A673 (cell line): ENCODE results near the gene ZNF507. TPM values are rescaled to one million over a fixed set of nuclear protein-coding genes. Genes with fewer than 3 reads are reported as not detected.

ENCODE experiments used
- BruUV-seq: library from RNA; stranded (reverse); fragments of 400-500 nt; replicated peaks from 2 replicates; lab custom pipeline; 2021; lab: Mats Ljungman, UMichigan
- CTCF ChIA-PET: fragments of 300-600 bp; sonication (Branson Sonifier 250); formaldehyde crosslinking; loops from one replicate; lab custom pipeline; 2022; ENCODE audit warnings: antibody characterized with exemption; lab: Charles Lee
- POLR2A ChIA-PET: fragments of 300-600 bp; sonication (Branson Sonifier 250); formaldehyde crosslinking; loops from one replicate; lab custom pipeline; 2022; ENCODE audit warnings: antibody characterized with exemption; ENCODE audit not compliant: low non-redundant PET; lab: Charles Lee
- DNase-seq: peaks from one replicate; pipeline ENCODE4 v3.0.0-alpha.2; 2015; ENCODE audit warnings: low spot score
- H3K27ac ChIP-seq: fragments of 200-600 bp; sonication (generic); 2 replicates; pipeline ENCODE4 v1.5.1; 2016; ENCODE audit warnings: mixed run types, low read depth, mild to moderate bottlenecking, mixed read lengths, antibody characterized with exemption, low read length; ENCODE audit not compliant: poor library complexity, severe bottlenecking
- H3K27me3 ChIP-seq: fragments of 200-600 bp; sonication (generic); replicated peaks from 2 replicates; pipeline ENCODE4 v1.6.1; 2017; ENCODE audit warnings: mixed run types, low read depth, mild to moderate bottlenecking, mixed read lengths, antibody characterized with exemption, low read length; ENCODE audit not compliant: insufficient read depth, poor library complexity
- H3K36me3 ChIP-seq: fragments of 200-600 bp; sonication (generic); 2 replicates; pipeline ENCODE4 v1.6.1; 2016; ENCODE audit warnings: mixed run types, mild to moderate bottlenecking, mixed read lengths, antibody characterized with exemption, low read length; ENCODE audit not compliant: insufficient read depth, poor library complexity, severe bottlenecking
- H3K4me1 ChIP-seq: fragments of 200-600 bp; sonication (generic); 2 replicates; pipeline ENCODE4 v1.6.1; 2017; ENCODE audit warnings: mixed run types, mild to moderate bottlenecking, mixed read lengths, antibody characterized with exemption, low read length; ENCODE audit not compliant: insufficient read depth, poor library complexity, severe bottlenecking
- H3K4me3 ChIP-seq: fragments of 200-600 bp; sonication (generic); 2 replicates; pipeline ENCODE4 v1.5.1; 2016; ENCODE audit warnings: low read depth, mixed run types, mild to moderate bottlenecking, mixed read lengths, low read length; ENCODE audit not compliant: poor library complexity, severe bottlenecking
- H3K9me3 ChIP-seq: fragments of 200-600 bp; sonication (generic); 2 replicates; pipeline ENCODE4 v1.6.1; 2016; ENCODE audit warnings: mixed run types, low read depth, mild to moderate bottlenecking, mixed read lengths, antibody characterized with exemption, low read length; ENCODE audit not compliant: poor library complexity, severe bottlenecking
- EZH2 ChIP-seq: fragments of 200-600 bp; sonication (generic); IDR thresholded peaks from 2 replicates; pipeline ENCODE4 v1.6.1; 2017; ENCODE audit warnings: borderline replicate concordance, low read depth, mild to moderate bottlenecking, mixed read lengths, antibody characterized with exemption, low read length; ENCODE audit not compliant: poor library complexity, severe bottlenecking
- intact Hi-C: fragments of 100-400 bp; cut with micrococcal nuclease; formaldehyde crosslinking; loops from one replicate; pipeline ENCODE4 v1.10.0; 2022; ENCODE audit not compliant: unreplicated experiment
- total RNA-seq: library from RNA; stranded (reverse); gene quantifications from 2 replicates; pipeline ENCODE4 v1.2.3, GENCODE V29; 2021
- TF ChIP-seq, protein P1 (sequence below): fragments of 300-800, 200-600 bp; sonication (generic); conservative IDR thresholded peaks from 2 replicates; pipeline ENCODE4 v1.5.1; 2017; ENCODE audit warnings: low read depth, mild to moderate bottlenecking, antibody characterized with exemption, low read length, moderate library complexity, mixed read lengths

The ZNF507 gene
- total RNA-seq, 1 experiment from 2014 or later, result 35.0 TPM

DNA sequence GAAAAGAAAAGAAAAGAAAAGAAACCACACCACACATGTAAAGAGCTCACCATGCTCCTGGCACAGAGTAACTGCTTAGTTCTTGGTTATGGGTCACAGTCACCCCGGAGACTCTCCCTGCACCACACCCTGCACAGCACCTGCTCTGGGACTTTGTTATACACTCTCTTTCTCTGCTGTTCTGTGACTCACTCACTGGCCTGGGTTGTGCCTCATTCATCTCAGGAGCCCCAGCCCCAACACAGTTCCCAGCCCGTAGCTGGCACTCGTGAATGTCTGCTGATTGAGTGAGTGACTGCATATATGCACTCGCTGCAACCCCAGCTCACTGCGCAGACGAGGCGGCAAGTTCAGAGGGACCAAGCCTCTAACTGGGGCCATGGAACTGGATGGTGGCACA, 22.9 kb upstream of the ZNF507 start:
- Histone ChIP-seq H3K4me1 (no peaks in the 10 kb centered on the region), H3K27me3 (no peaks in the 10 kb centered on the region), H3K9me3 (no peaks in the 10 kb centered on the region), H3K36me3 (no peaks in the 10 kb centered on the region), H3K27ac (no peak overlapping the region), H3K4me3 (no peak overlapping the region)
- ChIA-PET POLR2A (no interaction called here), CTCF (no interaction called here)
- intact Hi-C loops, result no loop called here
- no peak for DNase-seq
- TF ChIP-seq, protein P1, sequence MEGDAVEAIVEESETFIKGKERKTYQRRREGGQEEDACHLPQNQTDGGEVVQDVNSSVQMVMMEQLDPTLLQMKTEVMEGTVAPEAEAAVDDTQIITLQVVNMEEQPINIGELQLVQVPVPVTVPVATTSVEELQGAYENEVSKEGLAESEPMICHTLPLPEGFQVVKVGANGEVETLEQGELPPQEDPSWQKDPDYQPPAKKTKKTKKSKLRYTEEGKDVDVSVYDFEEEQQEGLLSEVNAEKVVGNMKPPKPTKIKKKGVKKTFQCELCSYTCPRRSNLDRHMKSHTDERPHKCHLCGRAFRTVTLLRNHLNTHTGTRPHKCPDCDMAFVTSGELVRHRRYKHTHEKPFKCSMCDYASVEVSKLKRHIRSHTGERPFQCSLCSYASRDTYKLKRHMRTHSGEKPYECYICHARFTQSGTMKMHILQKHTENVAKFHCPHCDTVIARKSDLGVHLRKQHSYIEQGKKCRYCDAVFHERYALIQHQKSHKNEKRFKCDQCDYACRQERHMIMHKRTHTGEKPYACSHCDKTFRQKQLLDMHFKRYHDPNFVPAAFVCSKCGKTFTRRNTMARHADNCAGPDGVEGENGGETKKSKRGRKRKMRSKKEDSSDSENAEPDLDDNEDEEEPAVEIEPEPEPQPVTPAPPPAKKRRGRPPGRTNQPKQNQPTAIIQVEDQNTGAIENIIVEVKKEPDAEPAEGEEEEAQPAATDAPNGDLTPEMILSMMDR, result no peak
- no peak for TF ChIP-seq EZH2
- BruUV-seq, result no TSS peak

DNA sequence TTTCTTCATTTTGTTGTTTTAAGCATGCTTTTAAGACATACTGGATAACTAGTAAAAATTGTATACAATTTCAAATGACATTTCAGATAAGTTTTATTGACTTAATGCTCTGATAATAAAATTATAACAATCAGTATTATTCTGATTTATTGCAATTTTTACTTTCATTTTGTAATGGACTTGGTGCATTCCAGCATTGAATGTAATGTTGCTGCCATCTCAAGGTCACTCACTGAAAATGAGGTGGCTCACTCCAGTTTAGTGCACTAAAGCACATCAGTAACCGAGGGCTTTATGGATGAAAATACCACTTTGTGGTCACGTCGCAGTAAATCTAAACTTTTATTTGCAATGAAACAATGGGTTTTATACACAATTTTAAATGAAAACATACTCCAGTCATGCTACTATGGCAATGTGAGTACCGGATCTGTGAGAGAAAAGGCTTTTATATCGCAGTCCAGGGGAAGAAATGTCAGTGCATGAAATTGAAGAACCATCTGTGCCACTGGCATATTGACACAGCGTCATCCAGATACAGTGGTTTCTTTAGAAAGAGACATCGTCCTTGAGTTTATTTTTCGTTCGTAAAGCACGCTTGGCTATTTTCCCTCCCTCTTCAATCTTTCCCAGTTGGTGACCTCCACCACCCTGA, 20.7 kb upstream of the ZNF507 start:
- Histone ChIP-seq H3K4me1 (no peaks in the 10 kb centered on the region), H3K9me3 (no peaks in the 10 kb centered on the region), H3K36me3 (no peaks in the 10 kb centered on the region), H3K27me3 (no peaks in the 10 kb centered on the region), H3K27ac (no peak overlapping the region), H3K4me3 (no peak overlapping the region)
- no peak for TF ChIP-seq EZH2
- TF ChIP-seq, protein P1, result peak; percentile 43
- ChIA-PET CTCF (no interaction called here), POLR2A (no interaction called here)
- BruUV-seq, result no TSS peak
- intact Hi-C loops, result no loop called here
- no peak for DNase-seq

DNA sequence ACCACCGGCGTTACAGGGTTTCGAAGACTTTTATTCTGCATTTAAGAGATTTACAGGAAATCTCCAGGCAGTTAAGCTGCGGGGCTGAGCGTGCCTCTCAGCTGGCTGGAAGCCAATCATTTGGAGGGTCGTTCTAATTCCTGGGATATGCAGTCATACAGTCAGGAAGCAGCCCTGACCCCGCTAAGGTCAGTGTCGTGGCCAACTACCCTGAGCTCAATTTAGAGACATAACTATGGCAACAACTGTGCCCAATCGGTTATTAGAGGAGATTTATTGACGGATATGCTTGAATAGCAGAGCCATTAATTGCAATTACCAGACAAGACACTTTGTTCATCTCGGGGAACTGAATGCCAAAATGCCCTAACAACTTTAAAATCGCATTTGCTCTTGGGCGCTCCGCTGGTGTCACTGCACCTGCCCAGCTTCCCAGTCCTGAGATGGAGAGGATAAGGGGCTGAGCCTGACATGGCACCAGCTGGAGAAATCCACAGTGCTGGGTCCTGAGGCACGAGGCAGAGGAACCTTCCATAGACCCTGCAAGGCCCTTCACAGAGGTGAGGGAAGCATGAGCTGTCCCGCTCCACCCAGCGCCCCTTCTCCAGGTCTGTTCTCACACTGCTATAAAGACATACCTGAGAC, 15.1 kb upstream of the ZNF507 start:
- Histone ChIP-seq H3K27me3 (no peaks in the 10 kb centered on the region), H3K36me3 (no peaks in the 10 kb centered on the region), H3K9me3 (no peaks in the 10 kb centered on the region), H3K4me3 (no peak overlapping the region), H3K4me1 (no peaks in the 10 kb centered on the region), H3K27ac (no peak overlapping the region)
- ChIA-PET CTCF (no interaction called here), POLR2A (no interaction called here)
- no peak for TF ChIP-seq EZH2
- TF ChIP-seq, protein P1, result no peak
- intact Hi-C loops, result no loop called here
- peak; percentile 11 for DNase-seq
- no TSS peak for BruUV-seq
